Suppressor macrophage treated with lipopolysaccharide for 4 hours (primary cell): ENCODE measurements around the gene TBR1.
A peak's percentile ranks its signal among the peaks of the same experiment; 100 is the strongest.

Experiments
- DNase-seq: peaks from one replicate; pipeline ENCODE4 v3.0.0-alpha.2; 2020

TBR1 gene

GRCh38 chr2:161415987-161416707, at the start of gene TBR1:
TBR1 (plus strand) TSS chr2:161416297; CDS start chr2:161416411, 114 bp downstream.
- no peak for DNase-seq

- no peak for DNase-seq
These were observed 48.4 kb upstream of the TBR1 start for GRCh38 chr2:161367675-161368074.

- DNase-seq = no peak
These were observed 46.8 kb upstream of the TBR1 start for GRCh38 chr2:161369311-161369710.

- no peak for DNase-seq
These were observed 45.1 kb upstream of the TBR1 start for GRCh38 chr2:161370981-161371380.

GRCh38 chr2:161371869-161372268, 44.2 kb upstream of the TBR1 start:
- no peak for DNase-seq

GRCh38 chr2:161373942-161374341, 42.2 kb upstream of the TBR1 start:
- no peak for DNase-seq

GRCh38 chr2:161374446-161374845, 41.7 kb upstream of the TBR1 start:
- DNase-seq = no peak

GRCh38 chr2:161379740-161380139, 36.4 kb upstream of the TBR1 start:
- DNase-seq = no peak

GRCh38 chr2:161381546-161381945, 34.6 kb upstream of the TBR1 start:
- DNase-seq = no peak

- DNase-seq = no peak
These were observed 33.4 kb upstream of the TBR1 start for GRCh38 chr2:161382747-161383146.

GRCh38 chr2:161384864-161385263, 31.2 kb upstream of the TBR1 start:
- DNase-seq = no peak

GRCh38 chr2:161386228-161386824, 29.8 kb upstream of the TBR1 start:
- DNase-seq = no peak

- no peak for DNase-seq
These were observed 27.8 kb upstream of the TBR1 start for GRCh38 chr2:161388146-161388779.

- DNase-seq = no peak
These were observed 24.2 kb upstream of the TBR1 start for GRCh38 chr2:161391737-161392506.

- DNase-seq = peak; percentile 12
These were observed 16.0 kb upstream of the TBR1 start for GRCh38 chr2:161400076-161400475.

GRCh38 chr2:161402297-161402696, 13.8 kb upstream of the TBR1 start:
- DNase-seq = no peak

GRCh38 chr2:161406316-161406715, 9.8 kb upstream of the TBR1 start:
- no peak for DNase-seq

- no peak for DNase-seq
These were observed 8.5 kb upstream of the TBR1 start for GRCh38 chr2:161407597-161407996.

- no peak for DNase-seq
These were observed 6.7 kb upstream of the TBR1 start for GRCh38 chr2:161409308-161409907.

GRCh38 chr2:161412346-161412745, 3.8 kb upstream of the TBR1 start:
- no peak for DNase-seq

GRCh38 chr2:161414042-161415033, 1.8 kb upstream of the TBR1 start:
- no peak for DNase-seq
